BJ (cell line): Measurements from ENCODE around the gene DHX58. TPM values are rescaled to one million over a fixed set of nuclear protein-coding genes. Genes with fewer than 3 reads are reported as not detected.

Source experiments
- CTCF ChIA-PET: fragments of 350-600 bp; formaldehyde crosslinking; extraction: SDS; loops from one replicate; lab custom pipeline; 2021; ENCODE audit warnings: antibody characterized with exemption, inconsistent platforms; lab: Yijun Ruan, JAX
- POLR2A ChIA-PET: fragments of 300-600 bp; sonication (Branson Sonifier 250); formaldehyde crosslinking; extraction: SDS; loops from one replicate; lab custom pipeline; 2021; ENCODE audit warnings: antibody characterized with exemption; lab: Charles Lee
- DNase-seq: peaks from one replicate; pipeline ENCODE4 v3.0.0-alpha.2; 2011; ENCODE audit warnings: low read depth
- H3K27me3 ChIP-seq: 2 replicates; pipeline ENCODE4 v1.6.0; 2011; ENCODE audit warnings: low read length; ENCODE audit not compliant: control insufficient read depth, insufficient read depth
- H3K36me3 ChIP-seq: 2 replicates; pipeline ENCODE4 v1.5.1; 2011; ENCODE audit warnings: low read length; ENCODE audit not compliant: control insufficient read depth, insufficient read depth
- H3K4me3 ChIP-seq: 2 replicates; pipeline ENCODE4 v1.5.1; 2011; ENCODE audit warnings: low read depth, mild to moderate bottlenecking, control low read depth, low read length
- CTCF ChIP-seq: IDR thresholded peaks from 2 replicates; pipeline ENCODE4 v1.5.1; 2011; ENCODE audit warnings: low read depth, mild to moderate bottlenecking, control low read depth, inconsistent platforms, low read length, moderate library complexity; ENCODE audit not compliant: insufficient read depth
- polyA plus RNA-seq: library from polyadenylated mRNA; depleted of rRNA; stranded (reverse); fragments of >200 nt; gene quantifications from 2 replicates; pipeline ENCODE4 v1.2.3, GENCODE V29; 2011

DHX58 gene
- polyA plus RNA-seq, 1 experiment, result 18.0 TPM

GRCh38 chr17:42103221-42103954 lies 9.1 kb downstream of the DHX58 start:
- ChIA-PET POLR2A (no interaction called here), CTCF (interaction anchor here (0.9 to 8.4 kb wide), 3 partner anchors 9 to 37 kb away, joined by 4 to 46 read pairs (median 5); partner anchors contain the start of gene DHX58)
- peaks cover 1% of the 10 kb centered on the region; the same call in 1 of the 2 replicates for H3K36me3 ChIP-seq
- no peak for TF ChIP-seq CTCF
- DNase-seq, result no peak
- H3K27me3 ChIP-seq, result no peaks in the 10 kb centered on the region; the same call in 1 of the 2 replicates
- no peak overlapping the region for H3K4me3 ChIP-seq

- peaks cover 12% of the 10 kb centered on the region for H3K27me3 ChIP-seq
- H3K4me3 ChIP-seq, result no peak overlapping the region
- peak; percentile 87 for TF ChIP-seq CTCF
- ChIA-PET POLR2A (no interaction called here), CTCF (interaction anchor here (0.6 to 8.4 kb wide), 23 partner anchors 10 to 236 kb away, joined by 3 to 46 read pairs (median 4); partner anchors contain the start of genes DHX58, KLHL11 and NKIRAS2)
- no peak for DNase-seq
- H3K36me3 ChIP-seq, result peaks cover 1% of the 10 kb centered on the region; the same call in 1 of the 2 replicates
Measured at GRCh38 chr17:42101513-42102292, 10.8 kb downstream of the DHX58 start.

GRCh38 chr17:42098730-42099399 lies 13.6 kb downstream of the DHX58 start:
- no peaks in the 10 kb centered on the region; the same call in 1 of the 2 replicates for H3K36me3 ChIP-seq
- CTCF ChIA-PET, result interaction anchor here (1.1 to 8.4 kb wide), 3 partner anchors 9 to 32 kb away, joined by 5 to 46 read pairs (median 32); partner anchors contain the start of gene DHX58
- no peak overlapping the region for H3K4me3 ChIP-seq
- POLR2A ChIA-PET, result no interaction called here
- DNase-seq, result no peak
- TF ChIP-seq CTCF, result no peak
- peaks cover 19% of the 10 kb centered on the region for H3K27me3 ChIP-seq

GRCh38 chr17:42097691-42098631 lies 14.6 kb downstream of the DHX58 start, which contains the start of gene ZNF385C:
Gene ZNF385C, minus strand, starts transcription at chr17:42098473. Its CDS starts 35,417 bp downstream, at chr17:42063056.
- POLR2A ChIA-PET, result no interaction called here
- Histone ChIP-seq H3K27me3 (peaks cover 19% of the 10 kb centered on the region), H3K36me3 (no peaks in the 10 kb centered on the region), H3K4me3 (no peak within 1 kb of the TSS)
- CTCF ChIA-PET, result interaction anchor here (1.1 to 8.4 kb wide), 3 partner anchors 8 to 31 kb away, joined by 5 to 46 read pairs (median 32); partner anchors contain the start of gene DHX58
- DNase-seq, result no peak
- no peak for TF ChIP-seq CTCF
